ENCODE measurements around the gene GPSM1.

DNA sequence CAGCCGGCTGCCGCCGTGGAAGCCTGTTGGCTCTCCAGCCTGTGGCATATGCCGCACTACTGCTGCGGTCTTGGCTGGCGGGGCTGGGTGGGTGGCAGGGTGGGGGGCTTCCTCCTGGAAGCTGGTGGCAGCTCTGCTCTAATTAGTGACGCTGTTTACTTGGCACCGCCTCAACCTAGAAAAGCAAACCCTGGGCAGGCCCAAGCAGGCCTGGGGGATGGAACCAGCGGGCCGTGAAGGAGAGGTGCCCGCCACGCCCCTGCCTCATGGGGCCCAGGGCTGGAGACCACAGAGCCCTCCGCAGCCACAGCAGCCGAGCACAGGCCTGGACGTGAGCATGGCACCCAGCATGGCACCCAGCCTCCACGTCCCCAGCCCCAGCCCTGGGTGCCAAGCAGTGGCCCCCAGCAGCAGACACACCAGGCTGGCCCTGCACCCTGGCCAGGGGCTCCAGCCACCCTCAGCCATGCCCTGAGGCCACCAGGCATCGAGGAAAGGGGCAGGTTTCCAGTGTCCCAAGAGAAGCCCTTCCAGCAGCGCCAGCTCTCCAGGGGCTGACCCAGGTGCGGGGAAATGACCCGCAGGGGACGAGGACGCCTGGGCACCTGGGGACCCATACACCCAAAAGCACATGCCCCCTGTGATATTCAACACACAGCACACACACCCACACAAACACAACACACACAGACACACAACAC is 18.1 kb upstream of the GPSM1 start:
- TF ChIP-seq POLR2AphosphoS5 (IDR thresholded peaks at IDR 0.05; ENCODE audit: borderline replicate concordance, low read depth, low read length) (no peak), EZH2 (IDR thresholded peaks at IDR 0.05) (no peak)
